Kidney (tissue), 14 donors: ENCODE results near the gene MAFG. TPM values are rescaled to one million over a fixed set of nuclear protein-coding genes. Genes with fewer than 3 reads are reported as not detected.

Source experiments
- DNase-seq, 5 donors: peaks; one replicate each; pipeline ENCODE4 v3.0.0-alpha.2; 2013 to 2020
- FAIRE-seq: peaks from 2 replicates; lab custom pipeline; 2012; peaks lifted over from hg19 to GRCh38; lab: Jason Lieb, UNC
- H3K27ac ChIP-seq, 2 donors: one replicate each; pipeline ENCODE4 v1.7.0; 2013; ENCODE audit warnings: low read depth in 2 of 2, low read length in 2 of 2, inconsistent platforms in 1 of 2
- H3K27me3 ChIP-seq: one replicate; pipeline ENCODE4 v1.7.1; 2013; ENCODE audit warnings: low read length, inconsistent platforms; ENCODE audit not compliant: control insufficient read depth, insufficient read depth
- H3K36me3 ChIP-seq, 3 donors: one replicate each; pipeline versions ENCODE4 v1.7.0 to v1.7.1; 2013; ENCODE audit warnings: low read length in 3 of 3, control low read depth in 1 of 3, inconsistent platforms in 1 of 3; ENCODE audit not compliant: insufficient read depth in 3 of 3, control insufficient read depth in 2 of 3
- H3K4me1 ChIP-seq, 3 donors: one replicate each; pipeline versions ENCODE4 v1.7.0 to v1.7.1; 2013; ENCODE audit warnings: low read length in 3 of 3, inconsistent platforms in 1 of 3, low read depth in 1 of 3; ENCODE audit not compliant: control insufficient read depth in 2 of 3, insufficient read depth in 2 of 3
- H3K4me3 ChIP-seq, 3 donors: one replicate each; pipeline versions ENCODE4 v1.7.0 to v1.8.1; 2013; ENCODE audit warnings: low read length in 3 of 3, control low read depth in 1 of 3, inconsistent platforms in 1 of 3
- H3K9ac ChIP-seq, 3 donors: one replicate each; pipeline versions ENCODE4 v1.7.0 to v1.7.1; 2013; ENCODE audit warnings: low read length in 3 of 3, control low read depth in 1 of 3, inconsistent platforms in 1 of 3
- H3K9me3 ChIP-seq, 3 donors: one replicate each; pipeline versions ENCODE4 v1.7.0 to v1.7.1; 2013; ENCODE audit warnings: low read length in 3 of 3, control low read depth in 1 of 3, inconsistent platforms in 1 of 3; ENCODE audit not compliant: control insufficient read depth in 2 of 3, insufficient read depth in 1 of 3
- CTCF ChIP-seq: IDR thresholded peaks from 3 replicates; pipeline ENCODE4 v1.5.1; 2012; ENCODE audit warnings: mild to moderate bottlenecking, moderate library complexity, borderline replicate concordance; ENCODE audit not compliant: insufficient read depth; ENCODE audit errors: extremely low read depth
- intact Hi-C: fragments of 100-400 bp; cut with DNase I; formaldehyde crosslinking; loops from one replicate; pipeline ENCODE4 v1.11.1; 2022
- polyA plus RNA-seq: library from polyadenylated mRNA; stranded (reverse); fragments of 350-450 nt; fragmentation: Illumina TruSeq; extraction: RNeasy Lipid Tissue Mini Kit (QIAGEN cat#74804); gene quantifications from one replicate; pipeline ENCODE4 v1.2.3, GENCODE V29; 2014; ENCODE audit warnings: low read depth, low replicate concordance; ENCODE audit not compliant: insufficient read depth
- total RNA-seq: library from RNA; stranded (reverse); fragmentation: NEBNext Ultra II Directional; extraction: Animal tissue kit (Norgen Biotek cat#: 25700); gene quantifications from one replicate; pipeline ENCODE4 v1.2.1, GENCODE V29; 2021
- donor health status: control.
- donor health status: control.
- donor health status: control.
- donor health status: control.
- donor health status: control.
- donor health status: DM: yes; HTN: yes; CAD: no.
- donor health status: Normal renal cell carcinoma (clear cell type).

The MAFG gene
- total and polyA plus RNA-seq, 2 donors from 2014 or later: 8.3 to 18.2 TPM

- Histone ChIP-seq H3K27me3 (no peaks in the 10 kb centered on the region), H3K36me3 (peaks cover 0 to 26% (median 24%) of the 10 kb centered on the region in 3 donors), H3K4me3 (no peak overlapping the region), H3K9ac (no peak overlapping the region), H3K27ac (no peak overlapping the region), H3K4me1 (peaks cover 0 to 5% (median 0%) of the 10 kb centered on the region in 3 donors), H3K9me3 (no peaks in the 10 kb centered on the region)
- FAIRE-seq (no peak), DNase-seq (no peak)
- TF ChIP-seq CTCF: no peak
- intact Hi-C loops: no loop called here
Observed at GRCh38 chr17:81884968-81885367, 42.6 kb downstream of the MAFG start.

DNA sequence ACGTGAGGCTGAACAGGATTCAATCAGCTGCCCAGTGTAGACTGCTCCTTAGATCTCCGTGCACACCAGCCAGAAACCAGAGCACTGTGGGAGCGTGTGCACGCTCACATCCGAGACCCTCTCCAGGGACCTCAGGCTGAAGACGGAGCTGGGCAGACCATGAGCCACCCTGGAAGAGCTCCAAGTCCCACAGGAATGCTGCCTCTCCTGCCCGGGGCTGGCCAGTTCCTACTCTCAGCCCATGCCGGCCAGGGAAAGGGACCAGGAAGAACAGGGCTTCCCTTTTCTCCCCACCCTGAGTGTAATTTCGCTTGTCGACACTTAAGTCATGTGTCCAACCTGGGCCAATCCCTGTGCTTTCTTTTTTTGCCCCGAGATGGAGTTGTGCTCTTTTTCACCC is 43.0 kb downstream of the MAFG start:
- H3K4me1 ChIP-seq: peaks cover 0 to 5% (median 0%) of the 10 kb centered on the region in 3 donors
- no peak overlapping the region for H3K27ac ChIP-seq
- TF ChIP-seq CTCF: no peak
- DNase-seq: no peak
- intact Hi-C loops: no loop called here
- H3K36me3 ChIP-seq: peaks cover 0 to 22% (median 20%) of the 10 kb centered on the region in 3 donors
- H3K4me3 ChIP-seq: no peak overlapping the region
- H3K9ac ChIP-seq: no peak overlapping the region
- FAIRE-seq: no peak
- no peaks in the 10 kb centered on the region for H3K27me3 ChIP-seq
- H3K9me3 ChIP-seq: no peaks in the 10 kb centered on the region

DNA sequence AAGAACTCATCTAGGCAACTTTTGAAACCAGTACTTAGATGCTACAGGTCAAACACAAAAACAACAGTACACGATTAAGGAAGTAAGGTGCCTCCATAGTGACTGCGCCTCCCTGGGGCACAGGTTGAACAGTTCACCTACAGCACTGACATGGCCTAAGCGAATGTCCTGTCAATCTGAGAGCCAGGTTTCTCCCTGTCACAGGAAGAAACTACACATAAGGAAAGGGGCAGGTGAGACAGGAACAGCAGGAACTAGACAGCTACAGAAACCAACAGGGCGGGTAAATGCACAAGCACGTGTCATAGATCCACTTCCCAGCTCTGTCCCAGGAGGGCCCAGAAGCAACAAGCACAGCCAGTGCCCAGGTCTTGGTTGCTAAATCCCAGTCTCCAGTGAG is 48.4 kb downstream of the MAFG start:
- TF ChIP-seq CTCF: no peak

DNA sequence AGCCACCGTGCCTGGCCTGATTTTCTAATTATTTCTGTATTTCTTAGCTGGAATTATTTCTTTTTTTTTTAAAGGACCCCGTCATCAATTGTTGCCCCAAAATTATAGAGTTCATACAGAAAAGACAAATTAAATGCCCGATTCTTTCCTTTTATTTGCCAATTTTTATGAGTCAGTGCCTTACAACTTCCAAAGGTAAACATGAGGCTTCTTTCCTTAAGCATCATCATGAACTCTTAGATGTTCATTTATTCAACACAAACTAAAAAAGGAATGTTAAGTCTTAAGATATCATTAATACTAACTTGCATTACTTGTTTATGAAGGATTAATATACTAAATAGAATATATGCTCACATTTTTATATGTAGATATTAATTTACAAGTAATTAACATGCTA is 49.2 kb downstream of the MAFG start:
- Histone ChIP-seq H3K27me3 (no peaks in the 10 kb centered on the region), H3K9me3 (no peaks in the 10 kb centered on the region), H3K27ac (no peak overlapping the region), H3K4me3 (no peak overlapping the region), H3K36me3 (no peaks in the 10 kb centered on the region), H3K9ac (no peak overlapping the region), H3K4me1 (no peaks in the 10 kb centered on the region)
- intact Hi-C loops: no loop called here
- no peak for DNase-seq
- no peak for FAIRE-seq
- TF ChIP-seq CTCF: no peak

More for the DNA sequence above, 48.4 kb downstream of the MAFG start:
- no peaks in the 10 kb centered on the region for H3K9me3 ChIP-seq
- FAIRE-seq: no peak
- no peak overlapping the region for H3K9ac ChIP-seq
- intact Hi-C loops: no loop called here
- no peak overlapping the region for H3K4me3 ChIP-seq
- no peaks in the 10 kb centered on the region for H3K36me3 ChIP-seq
- H3K27me3 ChIP-seq: no peaks in the 10 kb centered on the region
- no peak overlapping the region for H3K27ac ChIP-seq
- no peak for DNase-seq
- no peaks in the 10 kb centered on the region for H3K4me1 ChIP-seq
